Astrocyte (in vitro differentiated cells and primary cell): ENCODE data around the gene CABLES1.

Experiments used
- EZH2 ChIP-seq: IDR thresholded peaks from 2 replicates; pipeline ENCODE4 v1.6.1; 2012; ENCODE audit warnings: mild to moderate bottlenecking, low read length, inconsistent platforms; ENCODE audit not compliant: insufficient read depth
- TF ChIP-seq, protein P1 (sequence below): IDR thresholded peaks from 2 replicates; pipeline ENCODE4 v1.5.1; 2011; ENCODE audit warnings: low read depth, mild to moderate bottlenecking, inconsistent platforms, low read length, moderate library complexity; ENCODE audit not compliant: insufficient read depth

DNA sequence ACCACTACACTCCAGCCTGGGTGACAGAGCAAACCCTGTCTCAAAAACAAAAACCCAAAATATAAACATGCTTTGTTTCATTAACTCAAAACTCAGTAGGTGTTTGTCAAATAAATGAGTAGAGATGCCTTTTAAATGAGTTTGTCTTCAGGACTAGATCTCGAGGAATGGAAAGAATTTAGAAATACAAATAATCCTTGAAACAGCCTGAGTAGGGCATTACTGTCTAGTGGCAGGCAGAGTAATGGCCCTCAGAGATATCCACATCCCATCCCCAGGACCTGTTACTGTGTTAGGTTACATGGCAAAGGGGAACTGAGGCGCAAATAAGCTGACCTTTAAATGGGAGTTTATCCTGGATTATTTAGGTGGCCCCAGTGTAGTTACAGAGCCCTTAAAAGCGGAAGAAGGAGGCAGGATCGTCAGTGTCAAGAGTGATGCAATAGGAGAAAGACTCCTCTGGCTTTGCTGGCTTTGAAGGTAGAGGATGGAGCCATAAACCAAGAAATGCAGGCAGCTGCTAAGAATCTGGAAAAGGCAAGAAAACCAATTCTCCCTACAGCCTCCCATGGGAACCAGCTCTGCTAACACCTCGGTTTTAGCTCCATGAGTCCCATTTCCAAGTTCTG lies 63.0 kb downstream of the CABLES1 start:
- TF ChIP-seq EZH2 = no peak
- TF ChIP-seq, protein P1, sequence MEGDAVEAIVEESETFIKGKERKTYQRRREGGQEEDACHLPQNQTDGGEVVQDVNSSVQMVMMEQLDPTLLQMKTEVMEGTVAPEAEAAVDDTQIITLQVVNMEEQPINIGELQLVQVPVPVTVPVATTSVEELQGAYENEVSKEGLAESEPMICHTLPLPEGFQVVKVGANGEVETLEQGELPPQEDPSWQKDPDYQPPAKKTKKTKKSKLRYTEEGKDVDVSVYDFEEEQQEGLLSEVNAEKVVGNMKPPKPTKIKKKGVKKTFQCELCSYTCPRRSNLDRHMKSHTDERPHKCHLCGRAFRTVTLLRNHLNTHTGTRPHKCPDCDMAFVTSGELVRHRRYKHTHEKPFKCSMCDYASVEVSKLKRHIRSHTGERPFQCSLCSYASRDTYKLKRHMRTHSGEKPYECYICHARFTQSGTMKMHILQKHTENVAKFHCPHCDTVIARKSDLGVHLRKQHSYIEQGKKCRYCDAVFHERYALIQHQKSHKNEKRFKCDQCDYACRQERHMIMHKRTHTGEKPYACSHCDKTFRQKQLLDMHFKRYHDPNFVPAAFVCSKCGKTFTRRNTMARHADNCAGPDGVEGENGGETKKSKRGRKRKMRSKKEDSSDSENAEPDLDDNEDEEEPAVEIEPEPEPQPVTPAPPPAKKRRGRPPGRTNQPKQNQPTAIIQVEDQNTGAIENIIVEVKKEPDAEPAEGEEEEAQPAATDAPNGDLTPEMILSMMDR = no peak
